Prostate gland (tissue), 2 donors: ENCODE results near the gene GPR137. TPM values are rescaled to one million over a fixed set of nuclear protein-coding genes. Genes with fewer than 3 reads are reported as not detected.

Experiments used
- DNase-seq: peaks from one replicate; pipeline ENCODE4 v3.0.0-alpha.2; 2019; ENCODE audit warnings: low spot score
- H3K27ac ChIP-seq, 2 donors: fragments of 200-600 bp; sonication (generic); 2 replicates each; pipeline ENCODE4 v1.5.1; 2017 to 2019
- H3K27me3 ChIP-seq: fragments of 200-600 bp; sonication (generic); replicated peaks from 2 replicates; pipeline ENCODE4 v1.5.1; 2019; ENCODE audit not compliant: insufficient read depth
- H3K36me3 ChIP-seq, 2 donors: fragments of 200-600 bp; sonication (generic); 1 replicate in 1 of 2; 2 replicates in 1 of 2; pipeline versions ENCODE4 v1.5.1 to v1.8.1; 2017 to 2019
- H3K4me1 ChIP-seq: fragments of 200-600 bp; sonication (generic); replicated peaks from 2 replicates; pipeline ENCODE4 v1.5.1; 2019
- H3K4me3 ChIP-seq, 2 donors: fragments of 200-600 bp; sonication (generic); 2 replicates each; pipeline ENCODE4 v1.5.1; 2017 to 2019
- H3K9me3 ChIP-seq: fragments of 200-600 bp; sonication (generic); 2 replicates; pipeline ENCODE4 v1.5.1; 2017
- CTCF ChIP-seq, 4 experiments: fragments of 200-600 bp in 2 of 4; fragments of 450-650 bp in 2 of 4; sonication (generic) in 2 of 4; IDR thresholded peaks; 1 replicate in 3 of 4; 2 replicates in 1 of 4; pipeline ENCODE4 v1.5.1; 2016 to 2019; ENCODE audit warnings: antibody characterized with exemption in 4 of 4, mild to moderate bottlenecking in 2 of 4, moderate library complexity in 2 of 4
- POLR2A ChIP-seq: fragments of 450-650 bp; IDR thresholded peaks from one replicate; pipeline ENCODE4 v1.6.1; 2016; ENCODE audit warnings: antibody characterized with exemption, mild to moderate bottlenecking
- POLR2AphosphoS5 ChIP-seq: sonication (generic); formaldehyde crosslinking; IDR thresholded peaks from one replicate; pipeline ENCODE4 v1.6.1; 2017; ENCODE audit warnings: antibody characterized with exemption
- WGBS: methylation state at CpG from one replicate; pipeline ENCODE4 v1.1.5; 2018; 5-methylcytosine and 5-hydroxymethylcytosine counted together
- intact Hi-C: fragments of 100-400 bp; cut with DNase I; formaldehyde crosslinking; loops from one replicate; pipeline ENCODE4 v1.14.2; 2022
- total RNA-seq, 2 donors: library from RNA; depleted of rRNA; stranded (reverse); fragments of >200 nt; gene quantifications; one replicate each; pipeline ENCODE4 v1.1.0, GENCODE V29; 2016

GPR137 gene
- total RNA-seq, 2 donors from 2014 or later, result 38.8 to 94.9 TPM

- TF ChIP-seq POLR2A (no peak), CTCF (IDR thresholded peaks at IDR 0.05) (no peak), POLR2AphosphoS5 (no peak)
- DNase-seq, result no peak
- Histone ChIP-seq H3K9me3 (no peaks in the 10 kb centered on the region), H3K4me1 (no peaks in the 10 kb centered on the region), H3K4me3 (no peak overlapping the region), H3K27ac (no peak overlapping the region), H3K27me3 (no peaks in the 10 kb centered on the region), H3K36me3 (peaks cover 0 to 19% of the 10 kb centered on the region in 2 donors)
- intact Hi-C loops, result no loop called here
- WGBS, result 93% methylated on average over 30 of the region's 32 CpGs
Observed at GRCh38 chr11:64258946-64259532, 26.6 kb upstream of the GPR137 start.

- 90% methylated on average over 4 of the region's 4 CpGs for WGBS
- H3K36me3 ChIP-seq, result peaks cover 0 to 19% of the 10 kb centered on the region in 2 donors
- no peak overlapping the region for H3K27ac ChIP-seq
- no peak overlapping the region for H3K4me3 ChIP-seq
- intact Hi-C loops, result no loop called here
- no peak for DNase-seq
- H3K4me1 ChIP-seq, result no peaks in the 10 kb centered on the region
- H3K9me3 ChIP-seq, result no peaks in the 10 kb centered on the region
- TF ChIP-seq POLR2AphosphoS5, result no peak
- no peak for TF ChIP-seq CTCF (IDR thresholded peaks at IDR 0.05)
- no peaks in the 10 kb centered on the region for H3K27me3 ChIP-seq
Observed at GRCh38 chr11:64259533-64260067, 26.0 kb upstream of the GPR137 start.

GRCh38 chr11:64260147-64260708, 25.4 kb upstream of the GPR137 start:
- intact Hi-C loops, result no loop called here
- H3K4me1 ChIP-seq, result no peaks in the 10 kb centered on the region
- WGBS, result 93% methylated on average over 6 of the region's 6 CpGs

GRCh38 chr11:64261556-64262080, 24.0 kb upstream of the GPR137 start:
- Histone ChIP-seq H3K9me3 (no peaks in the 10 kb centered on the region), H3K36me3 (peaks cover 0 to 19% of the 10 kb centered on the region in 2 donors), H3K27me3 (no peaks in the 10 kb centered on the region), H3K4me1 (no peaks in the 10 kb centered on the region), H3K27ac (no peak overlapping the region), H3K4me3 (no peak overlapping the region)
- no peak for DNase-seq
- intact Hi-C loops, result no loop called here
- TF ChIP-seq POLR2AphosphoS5 (no peak), CTCF (IDR thresholded peaks at IDR 0.05) (no peak), POLR2A (no peak)
- WGBS, result 91% methylated on average over 18 of the region's 18 CpGs

More at GRCh38 chr11:64260147-64260708, 25.4 kb upstream of the GPR137 start:
- Histone ChIP-seq H3K27ac (no peak overlapping the region), H3K9me3 (no peaks in the 10 kb centered on the region), H3K4me3 (no peak overlapping the region), H3K36me3 (peaks cover 0 to 19% of the 10 kb centered on the region in 2 donors), H3K27me3 (no peaks in the 10 kb centered on the region)
- no peak for TF ChIP-seq POLR2A
- no peak for TF ChIP-seq CTCF (IDR thresholded peaks at IDR 0.05)
- no peak for TF ChIP-seq POLR2AphosphoS5
- DNase-seq, result no peak
